ENCODE data around the gene HSD17B12. TPM values are rescaled to one million over a fixed set of nuclear protein-coding genes. Genes with fewer than 3 reads are reported as not detected.

Gene HSD17B12
- total RNA-seq, 5 donors from 2014 or later (not counting 1 experiment from before 2014, with no cell fraction given) = 17.9 to 25.6 (median 23.8) TPM

- ATAC-seq (replicated peaks in 1 of 4) (no peak), DNase-seq (no peak)
- Histone ChIP-seq H3K4me3 (ENCODE audit: control insufficient read depth in 1 of 2, extremely low read depth in 1 of 2, low read length in 1 of 2) (no peak overlapping the region), H3K27me3 (replicated peaks in 1 of 2; ENCODE audit: control insufficient read depth in 2 of 2, extremely low read depth in 1 of 2, insufficient read depth in 2 of 2, low read length in 1 of 2) (no peaks in the 10 kb centered on the region), H3K36me3 (ENCODE audit: control insufficient read depth in 2 of 2, extremely low read depth in 1 of 2, insufficient read depth in 1 of 2, low read length in 1 of 2) (peaks cover 0 to 10% of the 10 kb centered on the region in 2 donors), H3K4me1 (ENCODE audit: control insufficient read depth in 1 of 2, extremely low read depth in 1 of 2, insufficient read depth in 2 of 2, low read length in 2 of 2) (no peaks in the 10 kb centered on the region), H3K9me3 (no peaks in the 10 kb centered on the region), H3K27ac (ENCODE audit: low read length) (no peak overlapping the region)
- Mint-ChIP-seq H3K4me3 (no peak overlapping the region), H3K27ac (no peak overlapping the region), H3K4me1 (no peaks in the 10 kb centered on the region), H3K36me3 (peaks cover 4% of the 10 kb centered on the region), H3K9me3 (peaks cover 0 to 8% (median 0%) of the 10 kb centered on the region in 3 donors), H3K27me3 (no peaks in the 10 kb centered on the region)
- WGBS (ENCODE audit: insufficient coverage) = 100% methylated on average over 1 of the region's 3 CpGs
- ChIA-PET CTCF (interaction anchor here in 1 of 2 donors (0.8 kb wide), 1 partner anchor 88 kb away, joined by 3 read pairs; no protein-coding TSS in a partner anchor), POLR2A (interaction anchor here in 1 of 2 donors (0.5 kb wide), 1 partner anchor 32 kb away, joined by 3 read pairs; no protein-coding TSS in a partner anchor)
These were observed 176.5 kb downstream of the HSD17B12 start for GRCh38 chr11:43856993-43857392.

- POLR2A ChIA-PET = interaction anchor here in 1 of 2 donors (0.6 kb wide), 2 partner anchors 52 to 135 kb away, joined by 3 read pairs; no protein-coding TSS in a partner anchor
These were observed 180.6 kb downstream of the HSD17B12 start for GRCh38 chr11:43861141-43861540.

GRCh38 chr11:43866520-43866919 lies 186.0 kb downstream of the HSD17B12 start:
- Histone ChIP-seq H3K27me3 (replicated peaks in 1 of 2; ENCODE audit: control insufficient read depth in 2 of 2, extremely low read depth in 1 of 2, insufficient read depth in 2 of 2, low read length in 1 of 2) (peaks cover 0 to 2% of the 10 kb centered on the region in 2 experiments), H3K4me1 (ENCODE audit: control insufficient read depth in 1 of 2, extremely low read depth in 1 of 2, insufficient read depth in 2 of 2, low read length in 2 of 2) (peaks cover 4 to 14% of the 10 kb centered on the region in 2 experiments), H3K9me3 (no peaks in the 10 kb centered on the region), H3K4me3 (ENCODE audit: control insufficient read depth in 1 of 2, extremely low read depth in 1 of 2, low read length in 1 of 2) (no peak overlapping the region), H3K27ac (ENCODE audit: low read length) (no peak overlapping the region), H3K36me3 (ENCODE audit: control insufficient read depth in 2 of 2, extremely low read depth in 1 of 2, insufficient read depth in 1 of 2, low read length in 1 of 2) (no peaks in the 10 kb centered on the region)
- POLR2A ChIA-PET = no interaction called here
- Mint-ChIP-seq H3K27ac (no peak overlapping the region), H3K4me1 (peaks cover 14 to 23% (median 19%) of the 10 kb centered on the region in 3 donors), H3K4me3 (no peak overlapping the region), H3K36me3 (no peaks in the 10 kb centered on the region), H3K9me3 (peaks cover 0 to 4% (median 4%) of the 10 kb centered on the region in 3 donors), H3K27me3 (peaks cover 22 to 23% of the 10 kb centered on the region in 2 donors)
- DNase-seq (no peak), ATAC-seq (replicated peaks in 1 of 4) (no peak)
- CTCF ChIA-PET = interaction anchor here (0.5 to 1.0 kb wide), 3 partner anchors 14 to 15 kb away, joined by 3 to 7 read pairs (median 3); partner anchors contain the start of gene ALKBH3 (in 1 of the 2)
- WGBS (ENCODE audit: insufficient coverage) = 100% methylated on average over 1 of the region's 2 CpGs

More at GRCh38 chr11:43861141-43861540, 180.6 kb downstream of the HSD17B12 start:
- Histone ChIP-seq H3K4me3 (ENCODE audit: control insufficient read depth in 1 of 2, extremely low read depth in 1 of 2, low read length in 1 of 2) (no peak overlapping the region), H3K27ac (ENCODE audit: low read length) (no peak overlapping the region), H3K36me3 (ENCODE audit: control insufficient read depth in 2 of 2, extremely low read depth in 1 of 2, insufficient read depth in 1 of 2, low read length in 1 of 2) (no peaks in the 10 kb centered on the region), H3K4me1 (ENCODE audit: control insufficient read depth in 1 of 2, extremely low read depth in 1 of 2, insufficient read depth in 2 of 2, low read length in 2 of 2) (no peaks in the 10 kb centered on the region), H3K27me3 (replicated peaks in 1 of 2; ENCODE audit: control insufficient read depth in 2 of 2, extremely low read depth in 1 of 2, insufficient read depth in 2 of 2, low read length in 1 of 2) (peaks cover 0 to 2% of the 10 kb centered on the region in 2 experiments), H3K9me3 (no peaks in the 10 kb centered on the region)
- CTCF ChIA-PET = interaction anchor here in 1 of 2 donors (0.6 kb wide), 1 partner anchor 70 kb away, joined by 3 read pairs; no protein-coding TSS in a partner anchor
- Mint-ChIP-seq H3K36me3 (no peaks in the 10 kb centered on the region), H3K9me3 (peaks cover 0 to 12% (median 0%) of the 10 kb centered on the region in 3 donors), H3K4me3 (no peak overlapping the region), H3K4me1 (no peaks in the 10 kb centered on the region), H3K27me3 (peaks cover 9 to 13% of the 10 kb centered on the region in 2 donors), H3K27ac (no peak overlapping the region)
- no CpG with 5 or more reads among the region's 2 CpGs for WGBS (ENCODE audit: insufficient coverage)
- ATAC-seq (replicated peaks in 1 of 4) = no peak
- no peak for DNase-seq

GRCh38 chr11:43866969-43867368 lies 186.4 kb downstream of the HSD17B12 start:
- no peaks in the 10 kb centered on the region for H3K36me3 Mint-ChIP-seq
- Histone ChIP-seq H3K9me3 (no peaks in the 10 kb centered on the region), H3K27me3 (replicated peaks in 1 of 2; ENCODE audit: control insufficient read depth in 2 of 2, extremely low read depth in 1 of 2, insufficient read depth in 2 of 2, low read length in 1 of 2) (peaks cover 2% of the 10 kb centered on the region in 2 experiments), H3K4me1 (ENCODE audit: control insufficient read depth in 1 of 2, extremely low read depth in 1 of 2, insufficient read depth in 2 of 2, low read length in 2 of 2) (peaks cover 4 to 14% of the 10 kb centered on the region in 2 experiments), H3K4me3 (ENCODE audit: control insufficient read depth in 1 of 2, extremely low read depth in 1 of 2, low read length in 1 of 2) (no peak overlapping the region), H3K27ac (ENCODE audit: low read length) (no peak overlapping the region), H3K36me3 (ENCODE audit: control insufficient read depth in 2 of 2, extremely low read depth in 1 of 2, insufficient read depth in 1 of 2, low read length in 1 of 2) (no peaks in the 10 kb centered on the region)
- no peak for DNase-seq
- CTCF ChIA-PET = interaction anchor here (0.5 to 1.0 kb wide), 3 partner anchors 14 to 15 kb away, joined by 3 to 7 read pairs (median 3); partner anchors contain the start of gene ALKBH3 (in 1 of the 2)
- H3K4me1 Mint-ChIP-seq = peaks cover 14 to 23% (median 19%) of the 10 kb centered on the region in 3 donors
- ATAC-seq (replicated peaks in 1 of 4) = no peak
- POLR2A ChIA-PET = no interaction called here
- H3K27me3 Mint-ChIP-seq = peaks cover 25 to 26% of the 10 kb centered on the region in 2 donors
- no peak overlapping the region for H3K4me3 Mint-ChIP-seq
- H3K9me3 Mint-ChIP-seq = peaks cover 0 to 4% (median 4%) of the 10 kb centered on the region in 3 donors
- no peak overlapping the region for H3K27ac Mint-ChIP-seq

- Mint-ChIP-seq H3K27ac (peak overlapping the region; percentile 78 to 85), H3K4me1 (peaks cover 14 to 23% (median 19%) of the 10 kb centered on the region in 3 donors), H3K36me3 (no peaks in the 10 kb centered on the region), H3K9me3 (peaks cover 0 to 4% (median 0%) of the 10 kb centered on the region in 3 donors), H3K27me3 (peaks cover 39 to 45% of the 10 kb centered on the region in 2 donors), H3K4me3 (peak overlapping the region; percentile 15 to 48 (median 37))
- peak in 16 of 35 experiments; percentile 2 to 71 (median 12) for DNase-seq
- Histone ChIP-seq H3K9me3 (no peaks in the 10 kb centered on the region), H3K4me1 (ENCODE audit: control insufficient read depth in 1 of 2, extremely low read depth in 1 of 2, insufficient read depth in 2 of 2, low read length in 2 of 2) (peaks cover 4 to 14% of the 10 kb centered on the region in 2 experiments), H3K4me3 (ENCODE audit: control insufficient read depth in 1 of 2, extremely low read depth in 1 of 2, low read length in 1 of 2) (no peak overlapping the region), H3K36me3 (ENCODE audit: control insufficient read depth in 2 of 2, extremely low read depth in 1 of 2, insufficient read depth in 1 of 2, low read length in 1 of 2) (no peaks in the 10 kb centered on the region), H3K27me3 (replicated peaks in 1 of 2; ENCODE audit: control insufficient read depth in 2 of 2, extremely low read depth in 1 of 2, insufficient read depth in 2 of 2, low read length in 1 of 2) (peaks cover 3 to 11% of the 10 kb centered on the region in 2 experiments), H3K27ac (ENCODE audit: low read length) (peak overlapping the region; percentile 60)
- POLR2A ChIA-PET = no interaction called here
- CTCF ChIA-PET = no interaction called here
- WGBS (ENCODE audit: insufficient coverage) = 0% methylated on average over 2 of the region's 5 CpGs
- ATAC-seq (replicated peaks in 1 of 4) = peak; percentile 99 to 100 (median 100)
These were observed 188.5 kb downstream of the HSD17B12 start for GRCh38 chr11:43868852-43869567.

GRCh38 chr11:43871051-43871450 lies 190.5 kb downstream of the HSD17B12 start:
- no peak overlapping the region for H3K4me3 Mint-ChIP-seq
- peaks cover 14 to 23% (median 19%) of the 10 kb centered on the region in 3 donors for H3K4me1 Mint-ChIP-seq
- Histone ChIP-seq H3K27me3 (replicated peaks in 1 of 2; ENCODE audit: control insufficient read depth in 2 of 2, extremely low read depth in 1 of 2, insufficient read depth in 2 of 2, low read length in 1 of 2) (peaks cover 6 to 11% of the 10 kb centered on the region in 2 experiments), H3K27ac (ENCODE audit: low read length) (no peak overlapping the region), H3K4me3 (ENCODE audit: control insufficient read depth in 1 of 2, extremely low read depth in 1 of 2, low read length in 1 of 2) (no peak overlapping the region), H3K36me3 (ENCODE audit: control insufficient read depth in 2 of 2, extremely low read depth in 1 of 2, insufficient read depth in 1 of 2, low read length in 1 of 2) (no peaks in the 10 kb centered on the region), H3K4me1 (ENCODE audit: control insufficient read depth in 1 of 2, extremely low read depth in 1 of 2, insufficient read depth in 2 of 2, low read length in 2 of 2) (peaks cover 4 to 14% of the 10 kb centered on the region in 2 experiments), H3K9me3 (no peaks in the 10 kb centered on the region)
- no peak overlapping the region for H3K27ac Mint-ChIP-seq
- H3K9me3 Mint-ChIP-seq = peaks cover 0 to 4% (median 0%) of the 10 kb centered on the region in 3 donors
- H3K27me3 Mint-ChIP-seq = peaks cover 47 to 51% of the 10 kb centered on the region in 2 donors
- no CpG with 5 or more reads among the region's 2 CpGs for WGBS (ENCODE audit: insufficient coverage)
- POLR2A ChIA-PET = no interaction called here
- ATAC-seq (replicated peaks in 1 of 4) = no peak
- no peaks in the 10 kb centered on the region for H3K36me3 Mint-ChIP-seq
- CTCF ChIA-PET = interaction anchor here in 1 of 2 donors (1.0 kb wide), 1 partner anchor 10 kb away, joined by 4 read pairs; no protein-coding TSS in a partner anchor
- DNase-seq = no peak
